Measurements from ENCODE around the gene SOX13.
A peak's percentile ranks its signal among the peaks of the same experiment; 100 is the strongest.
"Not testable (repeated sequence)": the region's sequence is repeated elsewhere in the genome, so short reads cannot be mapped to it uniquely, and the experiment has no call there.

The SOX13 gene

GRCh38 chr1:204087893-204088528 lies 15.1 kb downstream of the SOX13 start:
- DNase-seq: no peak

GRCh38 chr1:204088596-204088995 lies 15.7 kb downstream of the SOX13 start:
- no peak for DNase-seq

DNA sequence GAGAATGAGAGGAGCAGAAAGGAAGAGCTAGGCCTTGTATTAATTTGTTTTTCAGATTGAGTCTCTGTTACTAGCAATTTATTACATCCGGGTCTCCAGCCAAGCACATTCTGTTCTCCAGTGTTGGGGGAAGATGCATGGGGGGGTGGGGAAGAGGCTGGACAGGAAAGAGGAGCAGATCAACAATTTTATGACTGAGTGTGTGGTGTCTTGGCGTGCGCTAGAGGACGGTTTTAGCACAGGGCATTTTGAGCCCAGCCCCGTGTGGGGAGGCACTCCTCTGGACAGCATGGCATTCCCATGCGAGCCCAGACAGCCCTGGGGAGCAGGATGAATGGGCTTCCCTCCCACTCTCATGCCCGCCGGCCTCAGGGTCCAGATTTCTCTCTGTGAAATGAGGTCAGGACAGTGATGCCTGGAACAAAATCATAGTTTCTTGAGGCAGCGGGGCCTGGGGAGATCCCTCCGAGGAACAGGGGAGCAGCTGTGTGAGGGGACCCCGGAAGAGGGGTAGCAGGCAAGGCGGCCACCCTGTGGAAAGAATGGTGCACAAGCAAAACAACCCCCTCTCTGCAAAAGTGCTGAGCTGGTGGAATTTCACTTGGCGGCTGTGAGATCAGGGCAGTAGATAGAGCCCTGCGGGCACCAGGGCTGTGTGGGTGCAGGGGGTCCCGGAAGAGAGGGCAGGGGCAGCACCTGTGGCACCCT lies 16.3 kb downstream of the SOX13 start:
- no peak for DNase-seq

- not testable (repeated sequence) for DNase-seq
These were observed 17.2 kb downstream of the SOX13 start for GRCh38 chr1:204090132-204090531.

DNA sequence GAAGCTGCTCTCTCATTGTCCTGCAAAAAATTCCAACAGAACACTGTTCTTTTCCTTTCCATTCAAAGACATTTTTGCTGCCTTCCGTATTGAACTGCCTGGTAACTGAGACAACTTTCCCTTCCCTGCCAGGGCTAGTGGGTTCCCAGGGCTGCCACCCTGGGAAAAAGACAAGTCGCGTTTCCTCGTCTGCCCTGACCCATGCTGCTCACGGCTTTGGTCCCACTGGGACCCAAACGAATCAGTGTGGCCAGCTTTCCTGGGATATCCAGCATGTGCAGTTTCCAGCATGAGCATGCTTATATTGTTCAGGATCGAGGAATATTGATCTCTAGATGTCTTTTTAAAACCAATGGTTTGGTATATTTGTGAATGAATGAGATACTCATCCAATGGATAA lies 18.2 kb downstream of the SOX13 start:
- DNase-seq: no peak

GRCh38 chr1:204091787-204092312 lies 18.9 kb downstream of the SOX13 start:
- DNase-seq: no peak

DNA sequence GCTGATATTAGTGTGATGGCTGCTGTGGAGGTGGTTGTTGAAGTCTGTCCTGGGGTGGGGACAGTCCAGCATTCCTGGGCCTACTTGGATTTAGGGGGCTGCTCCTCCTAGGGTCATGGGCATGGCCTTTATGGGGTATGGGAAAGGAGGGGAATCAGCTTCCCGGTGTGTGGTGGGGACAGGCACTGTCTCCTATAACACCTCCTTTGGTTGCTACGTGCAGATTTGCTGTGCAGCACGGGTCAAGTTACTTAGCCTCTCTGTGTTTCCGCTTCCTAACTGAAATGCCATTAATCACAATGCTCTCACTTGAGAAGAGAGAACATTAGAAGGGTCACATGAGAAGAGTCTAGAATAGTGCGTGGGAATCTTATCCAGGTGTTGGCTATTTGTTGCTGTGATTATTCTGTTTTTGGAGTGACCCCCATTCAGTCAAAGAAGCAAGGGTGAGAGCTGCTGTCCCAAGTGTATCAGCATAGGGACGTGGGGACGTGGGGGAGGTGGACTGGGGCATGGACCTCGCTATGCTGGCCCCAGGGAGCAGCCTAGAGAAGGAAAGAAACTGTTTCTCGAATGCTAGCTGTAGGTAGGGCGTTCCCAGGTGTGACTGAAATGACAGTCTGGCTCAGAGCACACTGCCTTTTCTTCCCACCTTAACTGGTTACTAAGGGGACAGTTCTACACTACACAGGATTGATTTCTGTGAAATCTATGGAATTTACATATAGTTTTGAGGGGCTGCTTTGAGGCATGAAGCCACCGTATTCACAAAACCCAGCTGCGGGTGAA lies 19.9 kb downstream of the SOX13 start:
- DNase-seq: no peak

DNA sequence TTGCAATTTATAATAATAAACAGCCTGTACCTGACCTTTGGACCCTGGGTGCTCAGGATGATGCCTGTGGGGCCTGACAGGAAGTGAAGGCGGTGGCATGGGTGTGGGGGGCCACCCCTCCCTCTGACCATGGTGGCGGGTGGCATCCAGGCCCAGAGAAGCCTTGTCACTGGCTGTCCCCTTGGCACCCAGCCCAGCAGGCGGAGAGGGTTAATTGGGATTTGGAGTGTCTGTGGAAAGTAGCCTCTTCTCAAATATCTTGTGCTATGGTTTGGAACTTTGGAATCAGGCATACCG lies 20.5 kb downstream of the SOX13 start:
- DNase-seq: peak; percentile 45

- no peak for DNase-seq
These were observed 20.9 kb downstream of the SOX13 start for GRCh38 chr1:204093781-204094180.

DNA sequence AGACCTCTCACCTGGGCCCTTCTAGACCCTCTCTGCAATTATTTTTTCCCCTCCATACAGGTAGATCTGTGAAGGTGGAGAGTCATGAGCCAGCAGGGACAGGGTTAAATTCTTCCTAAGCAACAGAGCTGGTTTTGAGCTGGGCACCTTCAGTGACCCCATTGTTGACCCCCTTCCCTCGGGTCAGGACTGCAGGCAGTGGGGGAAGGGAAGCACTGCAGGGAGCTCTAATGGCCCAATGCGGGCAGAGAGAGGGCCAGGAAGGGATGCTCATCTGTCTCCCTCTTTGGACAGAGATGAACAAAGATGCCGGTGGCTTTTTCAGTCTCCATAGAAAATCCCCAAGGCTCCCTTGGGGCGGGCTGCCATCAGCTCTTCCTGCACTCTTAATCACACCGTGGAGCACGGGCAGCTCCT lies 21.4 kb downstream of the SOX13 start:
- DNase-seq: no peak

- DNase-seq: peak; percentile 29
These were observed 22.1 kb downstream of the SOX13 start for GRCh38 chr1:204094856-204095634.

- DNase-seq: no peak
These were observed 24.0 kb downstream of the SOX13 start for GRCh38 chr1:204096931-204097330.

DNA sequence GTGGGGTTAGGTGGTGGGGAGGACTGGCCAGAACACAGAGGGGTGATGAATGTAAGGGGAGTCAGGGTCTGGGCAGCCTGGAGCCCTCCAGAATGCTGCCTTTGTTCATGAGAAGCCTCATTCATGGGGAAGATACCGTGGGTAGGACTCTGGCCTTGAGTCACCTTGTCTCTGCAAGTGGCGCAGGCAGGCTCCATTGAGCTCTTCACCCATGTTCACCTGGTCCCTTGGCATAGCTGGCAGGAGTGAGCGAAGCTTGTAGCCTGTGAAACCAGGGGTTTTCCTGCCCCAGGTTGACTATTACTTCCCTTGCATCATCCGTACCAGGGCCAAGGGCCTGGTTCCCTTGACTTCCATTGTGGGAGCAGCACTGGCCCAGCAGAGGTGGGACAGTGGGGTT lies 25.8 kb downstream of the SOX13 start:
- DNase-seq: no peak

DNA sequence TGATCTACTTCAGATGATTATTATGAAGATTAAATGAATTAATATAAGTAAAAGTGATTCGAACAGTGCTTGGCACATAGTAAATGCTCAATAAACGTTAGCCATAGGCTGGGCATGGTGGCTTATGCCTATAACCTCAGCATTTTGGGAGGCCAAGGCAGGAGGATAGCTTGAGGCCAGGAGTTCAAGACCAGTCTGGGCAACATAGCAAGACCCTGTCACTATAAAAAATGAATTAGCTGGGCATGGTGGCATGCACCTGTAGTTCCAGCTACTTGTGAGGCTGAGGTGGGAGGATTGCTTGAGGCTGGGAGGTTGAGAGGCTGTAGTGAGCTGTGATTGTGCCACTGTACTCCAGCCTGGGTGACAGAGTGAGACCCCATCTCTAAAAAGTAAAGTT lies 26.8 kb downstream of the SOX13 start:
- DNase-seq: not testable (repeated sequence)

- DNase-seq: no peak
These were observed 29.2 kb downstream of the SOX13 start for GRCh38 chr1:204102029-204102611.

DNA sequence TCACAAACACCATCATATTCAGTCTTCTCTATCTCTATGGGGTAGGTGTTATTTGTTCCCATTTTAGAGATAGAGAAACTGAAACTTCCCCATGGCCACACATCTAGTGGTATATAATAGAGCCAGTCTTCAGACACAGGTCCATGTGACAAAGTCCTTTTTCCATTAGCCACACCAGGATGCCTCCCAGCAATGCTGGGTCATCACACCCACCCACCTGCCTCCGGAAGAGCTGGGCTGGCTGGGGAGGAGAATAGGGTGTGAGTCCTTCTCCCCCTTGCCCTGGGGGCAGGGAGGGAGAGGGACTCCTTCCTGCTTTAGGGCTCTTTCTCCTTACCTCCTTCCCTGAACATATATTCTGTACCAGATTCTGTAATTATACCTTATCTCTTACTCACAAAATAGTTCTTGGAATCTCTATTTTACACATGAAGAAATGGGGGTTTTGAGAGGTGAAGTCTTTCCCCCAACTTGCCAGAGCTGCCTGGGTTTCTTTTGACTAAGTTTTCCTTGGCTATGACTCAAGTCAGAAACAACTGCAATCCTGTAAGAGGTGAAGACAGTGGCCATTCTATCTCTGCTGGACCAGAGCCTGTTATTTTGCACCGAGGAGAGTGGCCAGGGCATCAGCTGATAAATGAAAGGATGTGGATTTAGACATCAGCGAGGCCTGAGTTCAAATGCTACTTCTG lies 30.0 kb downstream of the SOX13 start:
- no peak for DNase-seq

- DNase-seq: no peak
These were observed 30.5 kb downstream of the SOX13 start for GRCh38 chr1:204103431-204103741.

DNA sequence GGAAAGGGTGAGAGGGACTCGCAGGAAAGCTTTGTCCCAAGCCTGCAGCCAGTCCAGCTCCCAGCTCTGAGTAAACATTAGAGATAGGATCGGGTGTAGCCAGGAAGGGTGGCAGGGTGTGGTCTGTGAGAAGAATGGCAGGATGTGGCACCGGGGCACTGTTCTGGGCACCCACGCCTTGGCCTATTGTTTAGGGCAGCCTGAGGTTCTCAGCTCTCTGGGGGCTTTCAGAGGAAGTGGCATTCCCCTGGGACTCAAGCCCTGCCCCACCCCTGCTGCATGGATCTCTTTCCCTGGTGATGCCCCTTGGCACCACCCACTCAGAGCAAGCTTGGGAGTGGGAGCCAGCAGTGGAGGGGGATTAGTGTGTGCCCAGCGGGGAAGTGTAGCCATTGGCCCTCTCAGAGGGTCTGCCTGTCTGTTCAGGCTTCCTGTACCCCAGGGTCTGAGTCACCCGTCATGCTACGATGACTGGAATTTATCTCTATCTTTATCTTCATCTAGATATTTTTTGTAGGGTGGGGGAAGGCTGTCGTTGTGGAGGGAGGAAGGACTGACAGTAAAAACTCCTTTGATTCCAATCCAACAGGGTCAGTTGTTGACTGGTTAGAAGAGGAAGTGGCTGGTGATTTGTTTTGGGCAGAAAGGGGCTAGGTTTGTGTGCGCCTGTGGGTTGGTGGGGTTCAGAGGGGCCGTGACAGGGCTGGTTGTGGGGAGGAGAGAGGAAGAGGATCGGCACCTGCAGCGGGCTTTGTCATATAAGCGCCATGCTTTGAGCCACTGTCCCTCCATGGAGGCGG lies 31.6 kb downstream of the SOX13 start:
- peak; percentile 42 for DNase-seq

- DNase-seq: no peak
These were observed 32.2 kb downstream of the SOX13 start for GRCh38 chr1:204105131-204105515.

- no peak for DNase-seq
These were observed 33.9 kb downstream of the SOX13 start for GRCh38 chr1:204106825-204107224.

DNA sequence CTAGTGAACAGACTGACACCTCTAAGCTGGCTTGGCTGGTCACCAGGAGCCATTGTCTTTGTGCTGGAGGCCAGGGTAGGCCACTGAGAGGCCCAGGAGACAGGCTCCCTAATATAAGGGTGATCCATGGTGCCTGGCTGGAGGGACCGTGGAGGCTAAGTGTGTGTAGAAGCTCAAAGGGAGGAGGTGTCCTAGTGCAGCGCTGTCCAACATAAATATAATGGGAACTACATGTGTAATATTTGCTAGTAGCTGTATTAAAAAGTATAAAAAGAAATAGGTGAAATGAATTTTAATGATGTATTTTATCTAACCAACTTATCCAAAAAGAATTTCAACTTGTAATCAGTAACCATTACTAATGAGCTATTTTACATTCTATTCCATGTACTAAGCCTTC lies 35.0 kb downstream of the SOX13 start:
- no peak for DNase-seq
